Stimulated activated naive CD8-positive, alpha-beta T cell treated with anti-CD3 and anti-CD28 coated beads, Interleukin-15, amount 100 ng/mL, for 72 hours (primary cell): ENCODE results near the gene CCDC92.
A peak's percentile ranks its signal among the peaks of the same experiment; 100 is the strongest.

Source experiments
- ATAC-seq: fragments of 150-1000 bp; cut with Tn5 transposase; 2 replicates; pipeline ENCODE4 v1.10.0; 2021; ENCODE audit warnings: mild to moderate bottlenecking, moderate library complexity
- DNase-seq, 2 donors: peaks; one replicate each; pipeline ENCODE4 v3.0.0; 2021 to 2022
- H3K27ac Mint-ChIP-seq, 2 donors: one replicate each; pipeline ENCODE4 v1.8.0; 2022; ENCODE audit warnings: mild to moderate bottlenecking in 2 of 2, mixed read lengths in 2 of 2, moderate library complexity in 2 of 2
- H3K27me3 Mint-ChIP-seq: one replicate; pipeline ENCODE4 v1.8.0; 2022; ENCODE audit warnings: mixed read lengths
- H3K4me1 Mint-ChIP-seq: one replicate; pipeline ENCODE4 v1.8.0; 2022; ENCODE audit warnings: mild to moderate bottlenecking, mixed read lengths
- H3K4me3 Mint-ChIP-seq, 2 donors: one replicate each; pipeline ENCODE4 v1.8.0; 2022; ENCODE audit warnings: mild to moderate bottlenecking in 2 of 2, mixed read lengths in 2 of 2, moderate library complexity in 1 of 2
- H3K9me3 Mint-ChIP-seq, 2 donors: one replicate each; pipeline ENCODE4 v1.8.0; 2022; ENCODE audit warnings: mixed read lengths in 2 of 2

The CCDC92 gene

GRCh38 chr12:123971449-123971769 lies 1.2 kb downstream of the CCDC92 start:
- no peaks in the 10 kb centered on the region for H3K27me3 Mint-ChIP-seq
- peak overlapping the region; percentile 90 to 96 for H3K4me3 Mint-ChIP-seq
- H3K4me1 Mint-ChIP-seq: peaks cover 36% of the 10 kb centered on the region
- ATAC-seq (no peak), DNase-seq (no peak)
- H3K27ac Mint-ChIP-seq: peak overlapping the region in 1 of 2 donors; percentile 82
- H3K9me3 Mint-ChIP-seq: no peaks in the 10 kb centered on the region

- Mint-ChIP-seq H3K27me3 (no peaks in the 10 kb centered on the region), H3K9me3 (no peaks in the 10 kb centered on the region), H3K27ac (no peak overlapping the region), H3K4me1 (peaks cover 25% of the 10 kb centered on the region), H3K4me3 (no peak overlapping the region)
- ATAC-seq: no peak
- no peak for DNase-seq
These were observed 5.5 kb downstream of the CCDC92 start for GRCh38 chr12:123967121-123967586.

GRCh38 chr12:123966596-123966995 lies 6.0 kb downstream of the CCDC92 start:
- ATAC-seq (no peak), DNase-seq (no peak)
- peaks cover 23% of the 10 kb centered on the region for H3K4me1 Mint-ChIP-seq
- H3K27ac Mint-ChIP-seq: no peak overlapping the region
- H3K4me3 Mint-ChIP-seq: no peak overlapping the region
- H3K27me3 Mint-ChIP-seq: no peaks in the 10 kb centered on the region
- H3K9me3 Mint-ChIP-seq: no peaks in the 10 kb centered on the region

GRCh38 chr12:123965382-123965781 lies 7.2 kb downstream of the CCDC92 start:
- peaks cover 21% of the 10 kb centered on the region for H3K4me1 Mint-ChIP-seq
- no peak overlapping the region for H3K4me3 Mint-ChIP-seq
- no peak for DNase-seq
- no peaks in the 10 kb centered on the region for H3K27me3 Mint-ChIP-seq
- no peaks in the 10 kb centered on the region for H3K9me3 Mint-ChIP-seq
- peak overlapping the region in 1 of 2 donors; percentile 22 for H3K27ac Mint-ChIP-seq
- no peak for ATAC-seq

GRCh38 chr12:123963821-123964220 lies 8.8 kb downstream of the CCDC92 start:
- Mint-ChIP-seq H3K27me3 (no peaks in the 10 kb centered on the region), H3K4me1 (peaks cover 10% of the 10 kb centered on the region), H3K4me3 (no peak overlapping the region), H3K9me3 (no peaks in the 10 kb centered on the region), H3K27ac (no peak overlapping the region)
- ATAC-seq (no peak), DNase-seq (no peak)

GRCh38 chr12:123962513-123962912 lies 10.1 kb downstream of the CCDC92 start:
- ATAC-seq (no peak), DNase-seq (no peak)
- Mint-ChIP-seq H3K27me3 (no peaks in the 10 kb centered on the region), H3K27ac (peak overlapping the region in 1 of 2 donors; percentile 42), H3K4me3 (no peak overlapping the region), H3K4me1 (peaks cover 10% of the 10 kb centered on the region), H3K9me3 (no peaks in the 10 kb centered on the region)

GRCh38 chr12:123961585-123962345 lies 10.9 kb downstream of the CCDC92 start:
- DNase-seq (no peak), ATAC-seq (no peak)
- Mint-ChIP-seq H3K27ac (no peak overlapping the region), H3K4me1 (peaks cover 10% of the 10 kb centered on the region), H3K4me3 (no peak overlapping the region), H3K27me3 (no peaks in the 10 kb centered on the region), H3K9me3 (no peaks in the 10 kb centered on the region)

GRCh38 chr12:123960856-123961255 lies 11.8 kb downstream of the CCDC92 start:
- DNase-seq (no peak), ATAC-seq (no peak)
- Mint-ChIP-seq H3K4me1 (peaks cover 10% of the 10 kb centered on the region), H3K9me3 (no peaks in the 10 kb centered on the region), H3K27ac (no peak overlapping the region), H3K27me3 (no peaks in the 10 kb centered on the region), H3K4me3 (no peak overlapping the region)

- ATAC-seq (no peak), DNase-seq (no peak)
- peaks cover 10% of the 10 kb centered on the region for H3K4me1 Mint-ChIP-seq
These were observed 12.4 kb downstream of the CCDC92 start for GRCh38 chr12:123960029-123960735.

GRCh38 chr12:123958876-123959275 lies 13.8 kb downstream of the CCDC92 start:
- Mint-ChIP-seq H3K4me3 (no peak overlapping the region), H3K9me3 (no peaks in the 10 kb centered on the region), H3K4me1 (peaks cover 10% of the 10 kb centered on the region), H3K27ac (no peak overlapping the region), H3K27me3 (no peaks in the 10 kb centered on the region)
- ATAC-seq: no peak
- no peak for DNase-seq

More at GRCh38 chr12:123960029-123960735, 12.4 kb downstream of the CCDC92 start:
- no peaks in the 10 kb centered on the region for H3K9me3 Mint-ChIP-seq
- no peaks in the 10 kb centered on the region for H3K27me3 Mint-ChIP-seq
- H3K27ac Mint-ChIP-seq: no peak overlapping the region
- H3K4me3 Mint-ChIP-seq: no peak overlapping the region

GRCh38 chr12:123958462-123958861 lies 14.2 kb downstream of the CCDC92 start:
- DNase-seq: no peak
- Mint-ChIP-seq H3K9me3 (no peaks in the 10 kb centered on the region), H3K4me3 (no peak overlapping the region), H3K4me1 (peaks cover 9% of the 10 kb centered on the region), H3K27ac (no peak overlapping the region), H3K27me3 (no peaks in the 10 kb centered on the region)
- ATAC-seq: no peak

- no peaks in the 10 kb centered on the region for H3K9me3 Mint-ChIP-seq
- DNase-seq: no peak
- no peak overlapping the region for H3K27ac Mint-ChIP-seq
- H3K4me1 Mint-ChIP-seq: no peaks in the 10 kb centered on the region
- ATAC-seq: no peak
- H3K4me3 Mint-ChIP-seq: no peak overlapping the region
- no peaks in the 10 kb centered on the region for H3K27me3 Mint-ChIP-seq
These were observed 15.4 kb downstream of the CCDC92 start for GRCh38 chr12:123957196-123957595.

- no peak overlapping the region for H3K4me3 Mint-ChIP-seq
- H3K9me3 Mint-ChIP-seq: no peaks in the 10 kb centered on the region
- no peak overlapping the region for H3K27ac Mint-ChIP-seq
- no peak for DNase-seq
- no peaks in the 10 kb centered on the region for H3K27me3 Mint-ChIP-seq
- ATAC-seq: no peak
- H3K4me1 Mint-ChIP-seq: no peaks in the 10 kb centered on the region
These were observed 16.4 kb downstream of the CCDC92 start for GRCh38 chr12:123956249-123956648.

GRCh38 chr12:123954647-123955350 lies 17.8 kb downstream of the CCDC92 start:
- H3K27ac Mint-ChIP-seq: no peak overlapping the region
- no peaks in the 10 kb centered on the region for H3K9me3 Mint-ChIP-seq
- no peak overlapping the region for H3K4me3 Mint-ChIP-seq
- no peaks in the 10 kb centered on the region for H3K4me1 Mint-ChIP-seq
- no peaks in the 10 kb centered on the region for H3K27me3 Mint-ChIP-seq
- DNase-seq (no peak), ATAC-seq (no peak)

- no peaks in the 10 kb centered on the region for H3K9me3 Mint-ChIP-seq
- no peak overlapping the region for H3K27ac Mint-ChIP-seq
- ATAC-seq (no peak), DNase-seq (no peak)
- no peak overlapping the region for H3K4me3 Mint-ChIP-seq
- H3K4me1 Mint-ChIP-seq: no peaks in the 10 kb centered on the region
- no peaks in the 10 kb centered on the region for H3K27me3 Mint-ChIP-seq
These were observed 20.6 kb downstream of the CCDC92 start for GRCh38 chr12:123952037-123952436.

GRCh38 chr12:123951467-123951866 lies 21.2 kb downstream of the CCDC92 start:
- no peaks in the 10 kb centered on the region for H3K4me1 Mint-ChIP-seq
- no peaks in the 10 kb centered on the region for H3K27me3 Mint-ChIP-seq
- no peaks in the 10 kb centered on the region for H3K9me3 Mint-ChIP-seq
- H3K4me3 Mint-ChIP-seq: no peak overlapping the region
- ATAC-seq (no peak), DNase-seq (no peak)
- no peak overlapping the region for H3K27ac Mint-ChIP-seq
